HL-60 (cell line): ENCODE results near the gene DENND1A.

Experiments used
- CTCF ChIP-seq: IDR thresholded peaks from one replicate; pipeline ENCODE4 v1.5.1; 2011; ENCODE audit warnings: low read length, control low read depth, inconsistent platforms; ENCODE audit not compliant: insufficient read depth
- POLR2AphosphoS5 ChIP-seq: IDR thresholded peaks from 2 replicates; pipeline ENCODE4 v1.6.1; 2012; ENCODE audit warnings: low read depth
- REST ChIP-seq: IDR thresholded peaks from 2 replicates; pipeline ENCODE4 v1.6.1; 2012; ENCODE audit warnings: low read depth; ENCODE audit not compliant: insufficient replicate concordance
- SPI1 ChIP-seq: IDR thresholded peaks from 2 replicates; pipeline ENCODE4 v1.6.1; 2012; ENCODE audit warnings: low read depth, mild to moderate bottlenecking, borderline replicate concordance

- TF ChIP-seq CTCF: no peak
- TF ChIP-seq REST: no peak
- TF ChIP-seq POLR2AphosphoS5: no peak
- TF ChIP-seq SPI1: no peak
Measured at GRCh38 chr9:123946101-123946821, 16.3 kb upstream of the DENND1A start.
